Keratinocyte (primary cell): ENCODE measurements around the gene SLC7A1.

Source experiments
- EZH2 ChIP-seq: IDR thresholded peaks from one replicate; pipeline ENCODE4 v1.6.1; 2012; ENCODE audit warnings: inconsistent platforms, mild to moderate bottlenecking, low read length, moderate library complexity
- TF ChIP-seq, protein P1 (sequence below), 3 experiments: IDR thresholded peaks in 1 of 3; conservative IDR thresholded peaks in 1 of 3; optimal IDR thresholded peaks in 1 of 3; 2 replicates in 2 of 3; 3 replicates in 1 of 3; pipeline versions ENCODE3 to v1.5.1; 2011; ENCODE audit warnings: low read length in 3 of 3, mild to moderate bottlenecking in 3 of 3, moderate library complexity in 2 of 3, control low read depth in 1 of 3, inconsistent platforms in 1 of 3; ENCODE audit not compliant: insufficient read depth in 2 of 3; ENCODE audit errors: extremely low read depth in 1 of 3

GRCh38 chr13:29498426-29499040 is 97.0 kb downstream of the SLC7A1 start:
- TF ChIP-seq EZH2, result no peak
- TF ChIP-seq, protein P1, sequence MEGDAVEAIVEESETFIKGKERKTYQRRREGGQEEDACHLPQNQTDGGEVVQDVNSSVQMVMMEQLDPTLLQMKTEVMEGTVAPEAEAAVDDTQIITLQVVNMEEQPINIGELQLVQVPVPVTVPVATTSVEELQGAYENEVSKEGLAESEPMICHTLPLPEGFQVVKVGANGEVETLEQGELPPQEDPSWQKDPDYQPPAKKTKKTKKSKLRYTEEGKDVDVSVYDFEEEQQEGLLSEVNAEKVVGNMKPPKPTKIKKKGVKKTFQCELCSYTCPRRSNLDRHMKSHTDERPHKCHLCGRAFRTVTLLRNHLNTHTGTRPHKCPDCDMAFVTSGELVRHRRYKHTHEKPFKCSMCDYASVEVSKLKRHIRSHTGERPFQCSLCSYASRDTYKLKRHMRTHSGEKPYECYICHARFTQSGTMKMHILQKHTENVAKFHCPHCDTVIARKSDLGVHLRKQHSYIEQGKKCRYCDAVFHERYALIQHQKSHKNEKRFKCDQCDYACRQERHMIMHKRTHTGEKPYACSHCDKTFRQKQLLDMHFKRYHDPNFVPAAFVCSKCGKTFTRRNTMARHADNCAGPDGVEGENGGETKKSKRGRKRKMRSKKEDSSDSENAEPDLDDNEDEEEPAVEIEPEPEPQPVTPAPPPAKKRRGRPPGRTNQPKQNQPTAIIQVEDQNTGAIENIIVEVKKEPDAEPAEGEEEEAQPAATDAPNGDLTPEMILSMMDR (optimal IDR thresholded peaks at IDR 0.05 in 1 of 3, IDR thresholded peaks at IDR 0.05 in 1 of 3, conservative IDR thresholded peaks at IDR 0.05 in 1 of 3; ENCODE audit: extremely low read depth in 1 of 3, insufficient read depth in 2 of 3, low read length in 3 of 3), result no peak
